CD4-positive, alpha-beta T cell treated with Interleukin-4 for 4 hours (primary cell): Measurements from ENCODE around the gene FGD6.
A peak's percentile ranks its signal among the peaks of the same experiment; 100 is the strongest.
"Not testable (repeated sequence)": the region's sequence is repeated elsewhere in the genome, so short reads cannot be mapped to it uniquely, and the experiment has no call there.

Experiments used
- DNase-seq: peaks from one replicate; pipeline ENCODE4 v3.0.0-alpha.2; 2020

FGD6 gene

GRCh38 chr12:95217377-95218149 is at the start of gene FGD6, which contains the start of gene VEZT:
Gene FGD6, minus strand, starts transcription at chr12:95217467. Its CDS starts 227 bp downstream, at chr12:95217240.
Gene VEZT, plus strand, starts transcription at chr12:95217807. Its CDS starts 44 bp downstream, at chr12:95217851.
- DNase-seq, result peak; percentile 99

GRCh38 chr12:95266254-95266653 is 49.0 kb upstream of the FGD6 start:
- DNase-seq, result no peak

GRCh38 chr12:95265765-95266164 is 48.5 kb upstream of the FGD6 start:
- DNase-seq, result no peak

DNA sequence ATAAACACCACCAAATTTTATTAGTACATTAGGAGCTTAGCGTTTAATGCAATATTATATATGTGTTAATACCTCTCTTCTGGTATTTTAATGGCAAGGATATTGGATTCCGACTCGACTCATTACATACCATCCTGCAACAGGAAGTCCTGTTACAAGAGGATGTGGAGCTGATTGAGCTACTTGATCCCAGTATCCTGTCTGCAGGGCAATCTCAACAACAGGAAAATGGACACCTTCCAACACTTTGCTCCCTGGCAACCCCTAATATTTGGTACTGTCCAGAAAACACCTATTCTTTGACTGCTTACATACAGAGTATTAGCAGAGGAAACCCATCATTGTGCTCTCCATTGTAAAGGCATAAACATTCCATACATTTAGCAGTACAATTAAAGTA is 45.5 kb upstream of the FGD6 start:
- no peak for DNase-seq

DNA sequence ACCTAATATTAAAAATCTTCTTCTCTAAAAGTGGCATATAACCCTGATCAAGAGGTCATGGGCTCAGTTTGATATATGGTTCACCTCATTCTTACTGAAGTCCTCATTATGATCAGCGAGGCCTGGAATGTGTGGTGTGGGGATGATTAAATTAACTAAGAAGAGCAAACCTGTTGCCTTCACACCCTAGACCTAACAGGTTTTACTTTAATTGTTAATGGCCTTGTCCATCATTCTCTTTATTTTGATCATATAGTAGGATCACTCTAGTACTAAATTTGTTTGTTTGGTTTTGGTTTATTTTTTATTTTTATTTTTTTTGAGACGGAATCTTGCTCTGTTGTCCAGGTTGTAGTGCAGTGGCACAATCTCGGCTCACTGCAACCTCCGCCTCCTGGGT is 43.8 kb upstream of the FGD6 start:
- DNase-seq, result no peak

DNA sequence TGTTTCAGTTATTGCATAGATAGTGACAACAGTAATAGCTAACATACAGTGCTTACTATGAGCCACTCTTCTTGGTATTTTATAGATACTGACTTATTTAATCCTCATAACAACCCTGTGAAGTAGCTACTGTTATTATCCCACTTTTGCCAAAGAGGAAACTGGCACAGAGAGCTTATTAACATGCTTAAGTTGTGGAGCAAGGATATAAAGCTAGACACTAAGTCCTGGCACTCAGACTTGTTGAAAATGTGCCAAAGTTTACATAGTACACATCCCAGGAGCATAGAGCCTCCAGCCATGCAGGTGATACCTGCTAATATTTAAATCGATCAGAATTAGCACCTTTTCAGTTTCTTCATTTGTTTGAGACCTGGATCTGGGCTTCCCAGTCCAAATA is 42.1 kb upstream of the FGD6 start:
- no peak for DNase-seq

DNA sequence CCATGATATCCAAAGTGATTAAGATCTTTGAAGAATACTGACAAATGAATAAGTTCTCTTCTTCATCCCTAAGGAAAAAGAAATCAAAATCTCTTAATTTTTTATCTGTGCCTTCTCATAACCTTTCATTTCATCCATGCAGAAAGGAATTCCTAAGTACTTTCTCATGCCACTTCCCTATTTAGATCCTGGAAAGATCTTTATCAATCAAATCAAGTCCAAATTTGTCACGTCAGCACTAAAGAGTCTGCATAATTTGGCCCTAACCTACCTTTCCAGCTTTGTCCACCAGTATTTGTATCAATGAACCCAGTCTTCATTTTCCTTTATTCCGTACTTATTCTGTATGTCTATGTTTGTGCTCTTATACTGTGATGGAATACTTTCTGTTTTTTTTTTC is 41.5 kb upstream of the FGD6 start:
- DNase-seq, result no peak

DNA sequence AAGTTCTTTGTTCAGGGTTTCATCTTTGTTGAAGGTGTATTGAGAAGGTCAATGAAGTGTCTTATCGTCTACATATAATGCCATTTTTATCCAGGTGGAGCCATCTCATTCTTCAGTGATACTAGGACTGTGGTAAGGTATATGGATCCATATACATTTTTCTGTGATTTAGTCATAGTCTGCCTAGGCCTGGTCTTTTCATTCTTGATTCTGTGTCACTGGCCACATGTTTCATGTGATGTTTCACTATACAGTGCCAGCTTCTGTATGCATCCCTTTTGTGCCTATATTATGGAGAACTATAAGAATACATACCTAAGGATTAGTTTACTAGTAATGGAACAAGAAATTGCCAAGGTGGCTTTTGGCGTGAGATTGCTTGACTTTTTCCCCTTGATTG is 40.9 kb upstream of the FGD6 start:
- no peak for DNase-seq

DNA sequence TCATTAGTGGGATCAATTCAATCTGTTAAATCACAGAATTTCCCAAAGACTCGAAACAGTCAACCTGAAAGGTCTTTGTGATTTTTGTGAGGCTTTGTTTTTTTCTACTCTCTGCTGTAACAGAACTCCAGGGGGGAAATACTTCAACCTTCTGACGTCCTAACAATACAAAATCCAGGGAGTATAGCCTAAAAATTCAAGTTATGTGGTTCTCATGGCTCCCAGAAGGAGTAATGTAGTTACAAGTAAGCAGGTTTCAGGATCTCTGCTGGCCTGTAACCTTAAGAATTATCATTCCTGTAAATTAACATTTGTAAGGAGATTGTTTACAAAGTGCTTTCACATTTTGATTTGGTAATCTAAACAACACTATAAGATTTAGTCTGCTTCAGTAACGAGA is 40.3 kb upstream of the FGD6 start:
- DNase-seq, result no peak

- no peak for DNase-seq
Observed at GRCh38 chr12:95253386-95253785, 36.1 kb upstream of the FGD6 start.

GRCh38 chr12:95248604-95249360 is 31.5 kb upstream of the FGD6 start:
- DNase-seq, result no peak

GRCh38 chr12:95248095-95248494 is 30.8 kb upstream of the FGD6 start:
- no peak for DNase-seq

- DNase-seq, result no peak
Observed at GRCh38 chr12:95244350-95244749, 27.1 kb upstream of the FGD6 start.

DNA sequence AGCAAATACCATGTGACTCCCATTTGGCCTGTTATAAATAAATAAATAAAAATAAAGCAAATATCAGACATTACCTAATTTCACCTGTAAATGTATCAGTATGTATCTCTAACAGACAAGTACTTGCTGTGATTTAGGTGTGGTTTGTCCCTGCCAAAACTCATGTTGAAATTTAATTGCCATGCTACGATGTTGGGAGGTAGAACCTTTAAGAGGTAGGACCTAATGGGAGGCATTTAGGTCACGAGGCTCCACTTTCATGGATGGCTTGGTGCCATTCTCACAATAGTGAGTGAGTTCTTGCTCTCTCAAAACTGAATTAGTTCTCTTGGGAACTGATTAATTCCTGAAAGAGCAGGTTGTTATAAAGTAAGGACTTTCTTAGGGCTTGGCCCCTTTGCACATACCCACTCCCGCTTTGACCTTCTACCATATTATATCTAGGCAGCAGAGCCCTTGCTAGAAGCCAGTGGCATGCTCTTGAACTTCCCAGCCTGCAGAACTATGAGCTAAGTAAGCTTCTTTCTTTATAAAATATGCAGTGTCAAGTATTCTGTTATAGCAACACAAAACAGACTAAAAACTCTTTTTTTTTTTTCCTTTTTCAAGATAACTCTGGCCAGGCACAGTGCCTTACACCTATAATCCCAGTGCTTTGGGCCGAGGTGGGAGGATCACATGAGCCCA is 26.4 kb upstream of the FGD6 start:
- no peak for DNase-seq

- DNase-seq, result no peak
Observed at GRCh38 chr12:95241761-95242506, 24.7 kb upstream of the FGD6 start.

GRCh38 chr12:95241138-95241537 is 23.9 kb upstream of the FGD6 start:
- DNase-seq, result not testable (repeated sequence)

DNA sequence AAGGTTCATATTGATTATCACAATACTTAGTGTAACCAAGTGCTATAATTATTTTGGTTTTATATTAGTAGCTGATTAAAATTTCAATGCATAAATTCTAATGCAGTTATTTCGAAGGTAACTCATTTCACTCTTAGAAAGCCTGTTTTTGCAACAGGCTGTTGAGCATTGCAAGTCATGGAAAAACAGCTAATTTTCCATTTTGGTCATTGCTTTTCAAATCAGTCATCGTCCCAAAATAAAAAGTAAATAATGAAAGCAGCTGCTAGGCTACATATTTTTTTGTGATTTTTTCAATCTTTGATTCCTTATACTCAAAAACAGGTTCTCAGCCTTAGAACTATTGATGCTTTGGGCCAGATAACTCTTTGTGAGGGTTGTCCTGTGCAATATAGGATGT is 23.3 kb upstream of the FGD6 start:
- DNase-seq, result no peak

GRCh38 chr12:95239835-95240234 is 22.6 kb upstream of the FGD6 start:
- not testable (repeated sequence) for DNase-seq

DNA sequence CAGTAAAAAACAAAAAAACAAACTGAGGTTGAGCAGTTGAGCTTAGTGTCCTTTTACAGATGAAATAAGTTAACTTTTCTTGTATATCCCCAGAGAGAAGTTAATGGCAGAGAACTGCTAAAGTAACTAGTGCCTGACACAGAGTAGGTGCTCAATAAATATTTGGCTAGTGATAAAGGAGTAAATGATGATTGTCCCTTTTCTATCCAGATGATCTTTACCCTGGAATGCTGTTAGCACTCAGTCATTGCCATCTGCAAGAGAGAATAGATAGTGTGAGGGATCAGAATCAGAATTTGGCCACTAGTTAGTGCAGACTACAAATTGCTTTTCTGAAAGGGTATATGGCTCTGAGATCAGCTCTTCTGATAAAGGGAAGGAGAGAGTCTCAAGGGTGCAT is 21.9 kb upstream of the FGD6 start:
- no peak for DNase-seq

- no peak for DNase-seq
Observed at GRCh38 chr12:95238150-95238549, 20.9 kb upstream of the FGD6 start.

DNA sequence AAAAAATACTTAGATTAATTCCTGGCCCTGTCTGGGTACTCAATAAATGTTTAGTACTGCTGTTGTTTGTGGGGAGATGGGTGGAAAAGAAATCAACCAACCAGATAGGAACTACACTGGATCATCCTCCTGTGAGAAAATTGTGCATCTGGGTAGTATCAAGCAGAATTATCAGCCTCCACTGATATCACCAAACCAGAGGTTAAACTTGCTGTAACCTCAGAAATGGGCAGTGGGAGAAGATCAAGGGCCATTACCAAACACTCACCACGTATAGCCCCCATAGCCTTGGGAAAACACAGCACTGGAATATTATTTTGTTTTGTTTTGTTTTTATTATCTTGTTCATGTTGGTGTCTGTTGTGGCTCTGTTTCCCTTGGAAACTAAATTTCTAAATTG is 20.0 kb upstream of the FGD6 start:
- no peak for DNase-seq

- DNase-seq, result not testable (repeated sequence)
Observed at GRCh38 chr12:95235621-95236020, 18.4 kb upstream of the FGD6 start.

DNA sequence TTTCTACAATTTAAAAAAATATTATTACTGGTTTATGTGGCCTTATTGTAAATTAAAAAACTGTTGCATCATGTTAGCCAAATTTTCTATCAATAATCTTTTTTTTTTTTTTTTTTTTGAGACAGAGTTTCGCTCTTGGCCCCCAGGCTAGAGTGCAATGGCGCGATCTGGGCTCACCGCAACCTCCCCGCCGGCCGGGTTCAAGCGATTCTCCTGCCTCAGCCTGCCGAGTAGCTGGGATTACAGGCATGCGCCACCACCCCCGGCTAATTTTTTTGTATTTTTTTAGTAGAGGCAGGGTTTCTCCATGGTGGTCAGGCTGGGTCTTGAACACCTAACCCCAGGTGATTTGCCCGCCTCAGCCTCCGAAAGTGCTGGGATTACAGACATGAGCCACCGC is 16.9 kb upstream of the FGD6 start:
- not testable (repeated sequence) for DNase-seq
